Measurements from ENCODE around the gene CNFN. TPM values are rescaled to one million over a fixed set of nuclear protein-coding genes. Genes with fewer than 3 reads are reported as not detected.
"Not testable (repeated sequence)": the region's sequence is repeated elsewhere in the genome, so short reads cannot be mapped to it uniquely, and the experiment has no call there.

The CNFN gene
- total RNA-seq, 1 donor from 2014 or later = not detected

DNA sequence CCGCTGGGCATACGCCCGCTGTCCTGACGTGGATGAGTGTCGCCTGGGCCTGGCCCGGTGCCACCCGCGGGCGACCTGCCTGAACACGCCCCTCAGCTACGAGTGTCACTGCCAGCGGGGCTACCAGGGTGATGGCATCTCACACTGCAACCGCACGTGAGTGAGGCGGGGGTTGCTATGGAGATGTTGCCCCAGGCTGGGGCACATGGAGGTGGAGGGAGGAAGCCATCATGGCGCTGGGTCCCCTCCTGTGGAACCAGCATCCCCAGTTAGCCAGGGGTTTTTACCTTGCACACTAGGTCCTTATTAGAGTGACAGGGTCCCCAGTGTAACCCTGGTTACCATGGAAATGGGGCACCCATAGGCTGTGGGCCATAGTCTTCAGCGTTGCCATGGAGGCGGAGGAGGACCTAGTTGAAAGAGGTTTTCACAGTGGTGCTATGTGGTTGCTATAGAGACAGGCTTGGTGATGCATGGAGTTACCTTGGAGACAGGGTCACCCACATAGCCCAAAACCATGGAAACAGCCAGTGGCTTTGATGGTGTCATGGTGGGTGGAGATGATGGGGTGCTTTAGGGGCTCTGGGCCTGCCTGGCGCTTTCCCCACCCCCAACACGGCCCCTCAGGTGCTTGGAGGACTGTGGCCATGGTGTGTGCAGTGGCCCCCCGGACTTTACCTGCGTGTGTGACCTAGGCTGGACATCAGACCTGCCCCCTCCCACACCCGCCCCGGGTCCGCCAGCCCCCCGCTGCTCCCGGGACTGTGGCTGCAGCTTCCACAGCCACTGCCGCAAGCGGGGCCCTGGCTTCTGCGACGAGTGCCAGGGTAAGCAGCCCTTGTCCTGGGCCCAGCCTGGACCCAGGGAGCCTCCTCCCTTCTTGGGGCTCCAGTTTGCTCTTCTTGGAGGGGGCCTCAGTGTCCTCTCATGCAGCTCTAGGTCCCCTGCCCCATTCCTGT lies 37.5 kb downstream of the CNFN start:
- intact Hi-C loops (cut with micrococcal nuclease) = no loop called here

- intact Hi-C loops (cut with micrococcal nuclease) = no loop called here
Measured at GRCh38 chr19:42351079-42351735, 38.9 kb downstream of the CNFN start.

DNA sequence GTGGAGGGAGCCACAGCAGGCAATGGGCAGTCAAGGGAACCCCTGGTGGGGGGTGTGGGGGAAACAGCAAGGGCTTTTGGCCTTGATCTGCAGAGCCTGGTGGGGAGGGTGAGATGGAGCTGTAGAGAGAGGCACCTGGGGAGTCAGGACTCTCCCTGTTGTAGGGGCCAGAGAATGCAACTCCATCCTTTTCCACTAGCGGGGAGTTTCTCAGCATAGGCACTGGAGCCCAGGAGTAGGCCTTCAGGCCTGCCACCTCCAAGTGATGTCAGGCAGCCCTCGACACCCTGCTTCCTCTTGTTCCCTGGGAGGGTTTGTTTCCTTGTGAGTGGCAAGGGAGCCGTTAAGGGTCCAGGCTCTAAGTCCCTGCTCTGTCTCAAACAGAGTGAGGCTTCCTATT lies 39.7 kb downstream of the CNFN start:
- intact Hi-C loops (cut with micrococcal nuclease) = no loop called here

GRCh38 chr19:42349378-42350107 lies 40.6 kb downstream of the CNFN start:
- intact Hi-C loops (cut with micrococcal nuclease) = no loop called here

GRCh38 chr19:42348211-42348610 lies 41.9 kb downstream of the CNFN start:
- intact Hi-C loops (cut with micrococcal nuclease) = no loop called here

DNA sequence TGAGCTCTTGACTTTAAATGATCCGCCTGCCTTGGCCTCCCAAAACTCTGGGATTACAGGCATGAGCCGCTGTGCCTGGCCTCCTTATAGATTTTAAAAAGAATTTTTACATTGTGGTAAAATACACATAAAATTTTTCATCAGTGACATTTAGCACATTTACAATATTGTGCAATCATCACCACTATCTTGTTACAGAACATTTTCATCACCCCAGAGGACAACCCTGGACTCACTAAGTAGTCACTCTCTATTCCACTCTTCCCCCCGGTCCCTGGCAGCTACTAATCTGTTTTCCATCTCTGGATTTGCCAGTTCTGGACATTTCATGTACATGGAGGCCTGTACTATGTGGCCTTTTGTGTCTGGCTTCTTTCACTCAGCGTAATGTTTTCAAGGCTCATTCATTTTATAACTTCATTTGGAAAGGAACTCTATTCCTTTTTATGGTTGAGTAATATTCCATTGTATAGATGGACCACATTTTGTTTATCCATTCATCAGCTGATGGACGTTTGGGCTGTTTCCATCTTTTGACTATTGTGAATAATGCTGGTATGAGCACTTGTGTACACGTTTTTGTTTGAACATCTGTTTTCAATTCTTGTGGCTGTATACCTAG lies 44.8 kb downstream of the CNFN start:
- intact Hi-C loops (cut with micrococcal nuclease) = no loop called here

- intact Hi-C loops (cut with micrococcal nuclease) = no loop called here
Measured at GRCh38 chr19:42344336-42344893, 45.7 kb downstream of the CNFN start.

DNA sequence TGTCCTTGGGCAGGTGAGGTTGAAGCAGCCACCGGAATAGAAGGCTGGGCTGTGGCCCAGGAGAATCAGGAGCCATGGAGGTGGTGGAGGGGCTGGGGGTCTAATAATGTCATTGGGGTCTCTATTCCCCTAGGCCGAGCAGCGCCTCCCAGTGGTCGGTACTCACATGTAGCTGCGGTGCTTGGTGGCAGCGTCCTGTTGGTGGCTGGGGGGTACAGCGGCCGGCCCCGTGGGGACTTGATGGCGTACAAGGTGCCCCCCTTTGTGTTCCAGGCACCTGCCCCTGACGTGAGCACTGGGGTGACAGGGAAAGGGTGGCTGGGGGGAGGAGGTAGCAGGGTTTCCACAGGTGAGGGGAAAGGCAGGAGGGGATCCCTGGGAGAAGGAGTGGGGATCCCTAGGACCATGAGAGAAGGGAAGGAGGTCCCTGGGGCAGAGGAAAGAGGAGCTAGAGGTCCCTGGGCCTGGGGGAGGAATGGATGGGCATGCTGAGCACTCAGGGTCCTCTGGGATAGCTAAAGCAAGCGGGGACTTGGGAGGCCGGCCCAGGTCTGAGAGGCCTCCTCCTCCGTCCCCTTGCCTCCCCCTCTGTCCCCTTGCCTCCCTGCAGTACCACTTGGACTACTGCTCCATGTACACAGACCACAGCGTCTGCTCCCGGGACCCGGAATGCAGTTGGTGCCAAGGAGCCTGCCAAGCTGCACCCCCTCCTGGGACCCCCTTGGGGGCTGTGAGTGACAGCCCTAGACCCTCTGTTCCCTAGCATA lies 46.6 kb downstream of the CNFN start:
- intact Hi-C loops (cut with micrococcal nuclease) = no loop called here

DNA sequence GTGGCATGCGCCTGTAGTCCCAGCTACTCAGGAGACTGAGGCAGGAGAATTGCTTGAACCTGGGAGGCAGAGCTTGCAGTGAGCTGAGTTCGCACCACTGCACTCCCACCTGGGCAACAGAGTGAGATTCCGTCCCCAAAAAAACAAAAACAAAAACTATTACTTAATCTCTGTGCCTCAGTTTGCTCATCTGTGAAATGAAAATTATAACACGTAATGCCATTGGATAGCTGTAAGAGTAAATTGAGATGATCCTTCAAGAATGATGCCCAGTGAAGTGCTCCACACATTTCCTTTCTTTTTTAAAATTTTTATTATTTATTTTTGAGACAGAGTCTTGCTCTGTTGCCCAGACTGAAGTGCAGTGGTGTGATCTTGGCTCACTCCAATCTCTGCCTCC lies 50.2 kb downstream of the CNFN start:
- intact Hi-C loops (cut with micrococcal nuclease) = not testable (repeated sequence)

- intact Hi-C loops (cut with micrococcal nuclease) = not testable (repeated sequence)
Measured at GRCh38 chr19:42339126-42339860, 50.8 kb downstream of the CNFN start.

Other genes with a start within 250 kb of the CNFN start
- gene DEDD2, start 172.6 kb downstream of the CNFN start, total RNA-seq = 47.7 and 48.8 TPM in 2 replicates
- 20.1 and 20.4 TPM in 2 replicates for gene ZNF526, start 170.0 kb downstream of the CNFN start, total RNA-seq
- 56.9 and 60.7 TPM in 2 replicates for gene GSK3A, start 147.7 kb downstream of the CNFN start, total RNA-seq
- gene ERF, start 135.2 kb downstream of the CNFN start, total RNA-seq = 41.8 and 51.2 TPM in 2 replicates
- 98.8 and 99.3 TPM in 2 replicates for gene CIC, start 121.0 kb downstream of the CNFN start, total RNA-seq
- gene PRR19, start 88.2 kb downstream of the CNFN start, total RNA-seq = 0.51 and 0.76 TPM in 2 replicates
- gene PAFAH1B3, start 87.7 kb downstream of the CNFN start, total RNA-seq = 35.5 and 36.8 TPM in 2 replicates
- gene TMEM145, start 77.0 kb downstream of the CNFN start, total RNA-seq = 0.12 TPM in 1 of 2 replicates, not detected in the other
- 4.3 and 4.5 TPM in 2 replicates for gene MEGF8, start 64.7 kb downstream of the CNFN start, total RNA-seq
- gene LIPE, start 37.1 kb upstream of the CNFN start, total RNA-seq = 26.9 and 30.2 TPM in 2 replicates
- not detected in 2 replicates for gene CXCL17, start 52.6 kb upstream of the CNFN start, total RNA-seq
- 40.3 and 42.6 TPM in 2 replicates for gene CEACAM1, start 138.2 kb upstream of the CNFN start, total RNA-seq
- gene CEACAM8, start 204.6 kb upstream of the CNFN start, total RNA-seq = not detected in 2 replicates

Data from T-helper 1 cell treated with Interleukin-12 subunit alpha and Interleukin-12 subunit beta and Interleukin-4 antibody, amounts not matched to agents 30 ng/mL and 1 ng/mL, for 36 hours (primary cell).